ENCODE measurements around the gene C8A.

Gene C8A

DNA sequence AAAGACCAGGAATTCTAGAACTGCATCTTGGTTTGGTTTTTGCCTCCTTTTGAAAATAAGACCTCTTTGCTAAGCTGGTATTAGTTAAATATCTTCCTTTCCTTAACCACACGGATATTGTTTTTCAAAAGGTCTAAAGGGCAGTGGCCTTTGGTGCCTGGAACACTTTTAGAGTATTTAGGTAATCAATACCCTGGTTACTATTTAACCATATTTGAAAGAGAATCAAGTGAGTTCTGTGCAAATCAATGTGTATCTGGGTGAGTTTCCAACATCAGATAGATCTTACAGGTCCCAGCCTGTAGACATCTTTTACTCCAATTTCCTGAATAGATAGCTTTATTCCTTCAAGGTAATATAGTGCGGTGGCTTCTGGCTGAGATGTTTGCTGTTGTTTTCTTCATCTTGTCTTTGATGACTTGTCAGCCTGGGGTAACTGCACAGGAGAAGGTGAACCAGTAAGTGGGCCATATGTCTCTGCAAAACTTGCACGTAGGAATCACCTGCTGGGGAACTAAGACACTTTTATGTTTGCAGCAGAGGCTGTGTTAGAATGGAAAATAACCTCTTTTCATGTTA is at the start of gene C8A:
TSS of gene C8A (plus strand) at position 277 of the 579 bp plus-strand sequence. CDS start at position 382, 105 bp downstream.
- no peak for FAIRE-seq

DNA sequence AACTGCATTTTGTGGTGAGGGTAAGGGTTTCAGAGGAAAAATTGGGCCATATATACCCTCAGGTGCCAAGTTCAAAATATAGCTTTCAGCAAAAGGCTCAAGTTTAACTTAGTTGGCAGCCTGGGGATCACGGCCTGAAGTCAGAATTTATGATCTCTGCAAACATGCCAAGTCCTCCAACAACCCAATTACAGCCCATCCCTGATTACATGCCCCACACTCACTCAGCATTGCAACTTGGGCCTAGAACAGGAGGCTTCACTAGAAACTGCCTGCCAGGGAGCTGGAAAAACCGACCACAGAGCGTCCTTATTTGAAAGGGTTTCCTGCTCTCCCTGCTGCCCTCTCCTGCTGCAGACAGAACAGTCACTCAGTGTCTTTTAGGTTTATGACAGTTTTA is 47.8 kb upstream of the C8A start:
- FAIRE-seq = no peak
- DNase-seq (ENCODE audit: insufficient read length, low spot score) = no peak

More for the DNA sequence above, at the start of gene C8A:
- DNase-seq (ENCODE audit: insufficient read length, low spot score) = no peak

DNA sequence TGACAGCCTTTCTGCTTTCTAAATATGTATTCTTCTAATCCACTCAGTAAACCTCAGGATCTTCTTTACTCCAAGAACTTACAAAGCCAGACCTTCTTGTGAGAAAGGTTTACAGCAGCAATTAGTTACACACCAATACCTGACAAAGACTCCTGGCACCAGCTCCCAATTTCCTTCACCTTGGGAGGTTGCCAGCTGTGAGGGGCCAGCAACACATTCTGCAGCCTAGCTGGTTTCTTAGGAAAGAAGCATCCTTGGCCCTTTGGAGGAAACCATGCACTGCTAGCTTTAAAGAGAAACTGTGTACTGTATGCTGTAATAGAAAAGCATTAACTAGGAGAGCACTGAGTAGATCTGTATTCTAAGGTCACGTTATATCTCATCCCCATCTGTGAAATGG is 46.2 kb upstream of the C8A start:
- FAIRE-seq = no peak
- DNase-seq (ENCODE audit: insufficient read length, low spot score) = no peak

DNA sequence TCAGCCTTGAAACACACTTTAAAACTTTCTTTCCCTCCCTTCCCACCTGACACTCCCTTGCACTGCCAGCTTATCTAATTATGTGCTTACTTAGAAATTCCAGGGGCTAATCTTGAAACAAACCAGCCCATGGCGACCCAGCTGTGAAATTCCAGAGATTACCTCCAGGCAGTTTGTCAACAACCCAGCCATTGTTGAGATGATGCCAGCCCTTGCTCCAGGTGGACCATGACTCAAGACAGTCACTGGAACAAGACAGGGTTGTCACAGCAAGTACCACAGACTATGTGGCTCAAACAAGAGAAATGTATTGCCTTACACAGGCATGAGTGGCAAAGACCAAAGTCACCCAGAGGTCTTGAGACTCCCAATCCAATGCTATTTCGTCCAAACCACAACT is 43.3 kb upstream of the C8A start:
- FAIRE-seq = no peak
- DNase-seq (ENCODE audit: insufficient read length, low spot score) = no peak

GRCh38 chr1:56814205-56814604 is 40.4 kb upstream of the C8A start:
- FAIRE-seq = no peak
- no peak for DNase-seq (ENCODE audit: insufficient read length, low spot score)

GRCh38 chr1:56816264-56816663 is 38.3 kb upstream of the C8A start:
- FAIRE-seq (no peak), DNase-seq (ENCODE audit: insufficient read length, low spot score) (no peak)

- DNase-seq (ENCODE audit: insufficient read length, low spot score) = no peak
- peak; percentile 78 for FAIRE-seq
Observed at GRCh38 chr1:56816909-56817308, 37.7 kb upstream of the C8A start.

- no peak for FAIRE-seq
- no peak for DNase-seq (ENCODE audit: insufficient read length, low spot score)
Observed at GRCh38 chr1:56817716-56818463, 36.7 kb upstream of the C8A start.

DNA sequence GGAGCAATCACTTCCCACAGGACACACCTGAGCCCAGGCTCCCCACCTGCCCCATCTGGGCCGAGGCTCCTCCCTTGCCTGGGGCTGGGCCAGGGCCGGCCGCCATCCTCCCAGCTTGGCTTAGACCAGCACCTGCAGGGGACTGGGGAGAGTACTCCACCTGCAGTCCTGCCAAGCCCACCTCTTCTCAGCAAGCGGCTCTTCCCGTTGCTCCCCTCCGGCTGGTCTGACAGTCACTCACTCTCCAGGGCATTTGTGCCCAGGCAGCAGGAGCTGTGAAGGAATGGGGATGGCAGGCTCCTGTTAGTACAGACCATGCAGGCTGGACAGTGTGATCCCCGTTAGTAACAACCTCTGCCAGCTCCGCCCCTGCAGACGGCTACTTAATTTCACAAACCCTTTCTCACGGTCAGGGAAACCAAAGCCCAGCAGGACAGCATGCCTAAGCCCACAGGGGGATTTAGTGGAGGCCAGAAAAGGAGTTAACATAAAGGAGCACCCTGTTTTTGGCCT is 35.2 kb upstream of the C8A start, which contains the start of gene FYB2:
TSS of gene FYB2 (minus strand) at position 18 of the 513 bp plus-strand sequence. CDS start 114 bp downstream, outside the sequence.
- DNase-seq (ENCODE audit: insufficient read length, low spot score) = no peak

GRCh38 chr1:56820755-56821461 is 33.7 kb upstream of the C8A start:
- peak; percentile 89 for FAIRE-seq
- peak; percentile 56 for DNase-seq (ENCODE audit: insufficient read length, low spot score)

More for the DNA sequence above, 35.2 kb upstream of the C8A start, which contains the start of gene FYB2:
- FAIRE-seq = no peak

GRCh38 chr1:56821462-56821797 is 33.2 kb upstream of the C8A start:
- no peak for FAIRE-seq
- no peak for DNase-seq (ENCODE audit: insufficient read length, low spot score)

DNA sequence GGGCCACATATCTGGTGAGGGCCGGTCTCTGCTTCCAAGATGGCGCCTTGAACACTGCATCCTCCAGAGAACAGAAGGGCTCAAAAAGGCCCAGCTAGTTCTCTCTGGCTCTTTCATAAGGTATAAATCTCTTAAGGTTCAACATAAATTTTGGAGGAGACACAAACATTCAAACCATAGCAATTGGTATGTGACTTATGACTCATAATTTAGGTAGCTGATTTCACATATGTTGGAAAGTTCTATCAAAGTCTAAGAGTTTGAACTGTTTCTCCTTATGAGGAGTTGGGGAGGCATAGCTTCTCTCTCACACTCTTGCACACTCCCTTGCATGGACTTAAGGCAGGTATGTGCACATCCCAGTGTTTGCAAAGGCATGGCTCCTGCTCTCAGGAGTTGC is 30.3 kb upstream of the C8A start:
- FAIRE-seq = no peak
- DNase-seq (ENCODE audit: insufficient read length, low spot score) = no peak

DNA sequence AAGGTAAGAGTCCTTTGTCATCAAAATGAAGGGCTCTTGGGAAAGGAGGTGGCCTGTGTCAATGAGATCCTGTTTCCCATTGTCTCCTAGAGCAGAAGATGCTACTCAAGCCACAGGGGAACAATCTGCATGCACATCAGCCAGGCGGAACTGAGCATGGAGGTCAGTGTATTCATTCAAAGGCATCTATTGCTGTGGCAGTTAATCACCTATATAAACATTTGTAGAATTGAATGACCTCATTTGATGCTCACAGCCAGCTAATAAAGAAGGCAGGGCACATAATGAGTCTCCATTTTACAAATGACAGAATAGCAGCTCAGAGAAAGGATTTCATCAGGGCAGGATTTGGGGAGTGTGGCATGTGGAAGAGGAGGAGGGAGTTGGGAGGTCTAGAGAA is 29.7 kb upstream of the C8A start:
- no peak for DNase-seq (ENCODE audit: insufficient read length, low spot score)
- FAIRE-seq = no peak

DNA sequence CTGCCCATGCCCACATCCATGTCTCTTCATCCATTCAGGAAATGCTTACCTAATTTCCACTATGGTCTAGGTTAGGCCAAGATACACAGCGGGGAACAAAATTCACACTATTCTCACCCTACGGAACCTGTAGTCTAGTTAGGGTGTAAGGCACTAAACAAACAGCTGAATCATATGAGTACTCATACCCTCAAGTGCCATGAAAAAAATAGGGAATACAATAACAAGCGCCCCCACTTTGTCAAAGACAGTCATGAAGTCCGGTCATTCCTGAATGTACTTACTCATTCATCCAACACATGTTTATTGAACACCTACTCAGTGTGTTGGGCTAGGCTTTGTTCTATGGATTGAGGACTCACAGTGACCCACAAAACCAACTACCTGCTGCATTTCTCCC is 29.2 kb upstream of the C8A start:
- DNase-seq (ENCODE audit: insufficient read length, low spot score) (no peak), FAIRE-seq (no peak)

GRCh38 chr1:56827711-56828110 is 26.9 kb upstream of the C8A start:
- DNase-seq (ENCODE audit: insufficient read length, low spot score) (no peak), FAIRE-seq (no peak)

- no peak for FAIRE-seq
- no peak for DNase-seq (ENCODE audit: insufficient read length, low spot score)
Observed at GRCh38 chr1:56830052-56830451, 24.5 kb upstream of the C8A start.

DNA sequence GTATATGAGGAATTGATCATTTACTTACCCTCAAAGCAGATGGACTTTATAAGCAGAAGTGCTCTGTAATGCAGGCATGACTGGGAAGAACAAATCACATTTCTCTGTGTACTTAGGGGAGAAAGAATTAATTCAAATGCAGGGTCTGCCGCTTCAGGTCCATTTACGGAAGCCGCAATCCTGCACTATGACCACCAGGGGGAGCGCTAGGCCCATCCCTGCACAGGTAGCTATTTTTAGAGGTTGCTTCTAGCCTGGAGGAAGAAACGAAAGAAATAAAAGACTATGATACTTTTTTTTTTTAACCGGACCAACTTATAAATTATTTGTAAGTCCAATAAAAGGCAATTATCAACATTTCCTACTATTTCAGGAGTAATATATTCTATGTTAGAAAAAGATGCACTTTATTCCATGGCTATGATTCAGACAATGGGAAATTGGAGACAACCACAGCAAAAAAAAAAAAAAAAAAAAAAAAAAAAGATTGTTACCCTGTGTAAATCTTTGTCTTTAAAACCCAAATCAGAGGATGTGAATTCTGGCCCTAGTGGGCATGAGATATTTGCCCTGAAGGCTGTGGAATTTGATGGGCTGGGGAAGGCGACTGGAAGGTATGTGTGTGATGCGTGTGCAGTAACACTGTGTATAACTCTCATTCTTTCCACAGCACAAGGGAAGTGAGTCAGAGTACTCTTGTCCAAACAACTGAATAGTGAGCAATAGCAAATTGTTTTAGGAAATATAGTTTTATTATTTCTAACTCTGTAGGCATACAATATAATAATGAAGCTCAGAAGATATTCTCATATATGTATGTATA is 22.5 kb upstream of the C8A start:
- FAIRE-seq (peak; percentile 83), DNase-seq (ENCODE audit: insufficient read length, low spot score) (peak; percentile 50)

DNA sequence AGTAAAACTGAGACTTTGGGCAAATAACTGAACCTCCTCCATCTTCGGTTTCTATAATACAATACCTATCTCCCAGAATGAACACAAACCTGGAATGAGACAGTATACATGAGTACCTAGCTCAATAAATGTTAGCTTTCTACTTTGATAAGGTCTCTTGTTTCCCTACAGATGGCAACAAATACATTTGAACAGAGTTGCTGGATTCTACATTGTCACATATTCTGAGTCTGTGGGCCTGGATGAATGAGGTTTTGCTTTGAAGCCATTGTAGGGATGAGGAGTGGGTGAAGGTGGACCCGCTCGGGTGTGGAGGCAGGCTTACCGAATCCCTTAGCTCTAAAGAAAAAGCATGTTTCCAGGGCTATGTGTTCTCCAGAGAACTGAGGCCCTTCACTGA is 21.5 kb upstream of the C8A start:
- FAIRE-seq = no peak
- DNase-seq (ENCODE audit: insufficient read length, low spot score) = no peak

- no peak for DNase-seq (ENCODE audit: insufficient read length, low spot score)
- no peak for FAIRE-seq
Observed at GRCh38 chr1:56834137-56834900, 20.3 kb upstream of the C8A start.

- DNase-seq (ENCODE audit: insufficient read length, low spot score) (no peak), FAIRE-seq (no peak)
Observed at GRCh38 chr1:56835657-56836056, 18.9 kb upstream of the C8A start.
